DOHH2 (cell line): ENCODE measurements around the gene PFKL.

Source experiments
- H3F3A ChIP-seq: fragments of 200-600 bp; sonication (generic), shearing (Covaris generic); 2 replicates; pipeline ENCODE4 v1.6.0; 2016; ENCODE audit warnings: antibody characterized with exemption, mild to moderate bottlenecking; ENCODE audit not compliant: control insufficient read depth, insufficient read depth
- H3K27ac ChIP-seq: fragments of 200-600 bp; sonication (generic); 2 replicates; pipeline ENCODE4 v1.5.1; 2014; ENCODE audit warnings: low read depth, mild to moderate bottlenecking, low read length, moderate library complexity
- H3K27me3 ChIP-seq: fragments of 200-600 bp; sonication (generic); 2 replicates; pipeline ENCODE4 v1.6.1; 2014; ENCODE audit warnings: mild to moderate bottlenecking, low read length, mixed read lengths; ENCODE audit not compliant: control insufficient read depth
- H3K36me3 ChIP-seq: fragments of 200-600 bp; sonication (generic); 2 replicates; pipeline ENCODE4 v1.6.1; 2014; ENCODE audit warnings: mild to moderate bottlenecking, low read length, moderate library complexity, mixed read lengths; ENCODE audit not compliant: control insufficient read depth
- H3K4me1 ChIP-seq: fragments of 200-600 bp; sonication (generic); 2 replicates; pipeline ENCODE4 v1.6.1; 2014; ENCODE audit warnings: mild to moderate bottlenecking, low read length, mixed read lengths; ENCODE audit not compliant: control insufficient read depth
- H3K4me2 ChIP-seq: fragments of 200-600 bp; sonication (generic); 2 replicates; pipeline ENCODE4 v1.6.0; 2014; ENCODE audit warnings: mild to moderate bottlenecking, low read length, moderate library complexity
- H3K4me3 ChIP-seq: fragments of 200-600 bp; sonication (generic); 2 replicates; pipeline ENCODE4 v1.5.1; 2014; ENCODE audit warnings: mild to moderate bottlenecking, low read length, mixed read lengths
- H3K79me2 ChIP-seq: fragments of 200-600 bp; sonication (generic); 2 replicates; pipeline ENCODE4 v1.6.1; 2014; ENCODE audit warnings: mild to moderate bottlenecking, low read length, mixed read lengths; ENCODE audit not compliant: control insufficient read depth
- H3K9me2 ChIP-seq: fragments of 200-600 bp; sonication (generic); replicated peaks from 2 replicates; pipeline ENCODE4 v1.6.1; 2014; ENCODE audit warnings: mild to moderate bottlenecking, low read length, mixed read lengths; ENCODE audit not compliant: control insufficient read depth
- H3K9me3 ChIP-seq: fragments of 200-600 bp; sonication (generic); 2 replicates; pipeline ENCODE4 v1.6.1; 2014; ENCODE audit warnings: antibody characterized with exemption, low read length, mixed read lengths; ENCODE audit not compliant: control insufficient read depth, insufficient read depth
- H4K20me1 ChIP-seq: fragments of 200-600 bp; sonication (generic); 2 replicates; pipeline ENCODE4 v1.6.0; 2014; ENCODE audit warnings: low read depth, mild to moderate bottlenecking, antibody characterized with exemption, low read length, moderate library complexity; ENCODE audit not compliant: control insufficient read depth, insufficient read depth
- CTCF ChIP-seq: fragments of 200-600 bp; sonication (generic); IDR thresholded peaks from one replicate; pipeline ENCODE4 v1.5.1; 2014; ENCODE audit warnings: antibody characterized with exemption, mild to moderate bottlenecking, low read depth, low read length; ENCODE audit not compliant: poor library complexity, severe bottlenecking
- EZH2phosphoT487 ChIP-seq: fragments of 200-600 bp; sonication (generic); IDR thresholded peaks from 2 replicates; pipeline ENCODE4 v1.6.1; 2017; ENCODE audit warnings: borderline replicate concordance, mild to moderate bottlenecking, antibody characterized with exemption, low read length, moderate library complexity, mixed read lengths

Gene PFKL

GRCh38 chr21:44320847-44321246 lies 21.0 kb downstream of the PFKL start:
- H3K79me2 ChIP-seq = no peaks in the 10 kb centered on the region
- TF ChIP-seq EZH2phosphoT487 (no peak), CTCF (no peak)
- H3K9me2 ChIP-seq = no peaks in the 10 kb centered on the region
- H4K20me1 ChIP-seq = no peaks in the 10 kb centered on the region
- no peak overlapping the region for H3K4me3 ChIP-seq
- no peaks in the 10 kb centered on the region for H3K4me1 ChIP-seq
- no peaks in the 10 kb centered on the region for H3K9me3 ChIP-seq
- H3K27me3 ChIP-seq = no peaks in the 10 kb centered on the region
- peaks cover 82% of the 10 kb centered on the region for H3K36me3 ChIP-seq
- no peaks in the 10 kb centered on the region for H3F3A ChIP-seq
- no peak overlapping the region for H3K4me2 ChIP-seq
- no peak overlapping the region for H3K27ac ChIP-seq

- Histone ChIP-seq H3K9me2 (no peaks in the 10 kb centered on the region), H3K27ac (no peak overlapping the region), H3K27me3 (no peaks in the 10 kb centered on the region), H3K4me3 (no peak overlapping the region), H4K20me1 (no peaks in the 10 kb centered on the region), H3K4me1 (no peaks in the 10 kb centered on the region), H3K9me3 (no peaks in the 10 kb centered on the region), H3K79me2 (no peaks in the 10 kb centered on the region), H3K4me2 (no peak overlapping the region), H3K36me3 (peaks cover 79% of the 10 kb centered on the region), H3F3A (no peaks in the 10 kb centered on the region)
- TF ChIP-seq EZH2phosphoT487 (no peak), CTCF (no peak)
Measured at GRCh38 chr21:44321846-44322450, 22.1 kb downstream of the PFKL start.

GRCh38 chr21:44322621-44323325 lies 22.9 kb downstream of the PFKL start:
- TF ChIP-seq EZH2phosphoT487 (no peak), CTCF (no peak)
- Histone ChIP-seq H3K79me2 (no peaks in the 10 kb centered on the region), H3K4me3 (no peak overlapping the region), H3K27me3 (no peaks in the 10 kb centered on the region), H3F3A (no peaks in the 10 kb centered on the region), H3K4me2 (no peak overlapping the region), H3K36me3 (peaks cover 78% of the 10 kb centered on the region), H3K9me3 (no peaks in the 10 kb centered on the region), H3K27ac (no peak overlapping the region), H4K20me1 (no peaks in the 10 kb centered on the region), H3K9me2 (no peaks in the 10 kb centered on the region), H3K4me1 (no peaks in the 10 kb centered on the region)
